Thyroid gland (tissue), 4 donors: ENCODE results near the gene RASSF1. TPM values are rescaled to one million over a fixed set of nuclear protein-coding genes. Genes with fewer than 3 reads are reported as not detected.

Experiments used
- DNase-seq, 2 donors: peaks; one replicate each; pipeline ENCODE4 v3.0.0-alpha.2; 2019
- H3K27ac ChIP-seq, 3 donors: fragments of 200-600 bp; sonication (generic); 1 replicate in 2 of 3; 2 replicates in 1 of 3; pipeline ENCODE4 v1.5.1; 2016 to 2019; ENCODE audit warnings: mild to moderate bottlenecking in 1 of 3, moderate library complexity in 1 of 3
- H3K27me3 ChIP-seq: fragments of 200-600 bp; sonication (generic); one replicate; pipeline ENCODE4 v1.5.1; 2019
- H3K36me3 ChIP-seq, 2 donors: fragments of 200-600 bp; sonication (generic); one replicate each; pipeline ENCODE4 v1.5.1; 2016 to 2019
- H3K4me1 ChIP-seq, 2 donors: fragments of 200-600 bp; sonication (generic); one replicate each; pipeline ENCODE4 v1.5.1; 2017 to 2019
- H3K4me3 ChIP-seq, 3 donors: fragments of 200-600 bp; sonication (generic); replicated peaks in 1 of 3; 1 replicate in 2 of 3; 2 replicates in 1 of 3; pipeline ENCODE4 v1.5.1; 2016; ENCODE audit warnings: mild to moderate bottlenecking in 1 of 3
- H3K9me3 ChIP-seq: fragments of 200-600 bp; sonication (generic); one replicate; pipeline ENCODE4 v1.5.1; 2017
- POLR2A ChIP-seq, 2 donors: fragments of 450-650 bp; IDR thresholded peaks; one replicate each; pipeline ENCODE4 v1.6.1; 2017; ENCODE audit warnings: antibody characterized with exemption in 2 of 2, mild to moderate bottlenecking in 2 of 2, moderate library complexity in 1 of 2
- WGBS, 2 donors: methylation state at CpG; one replicate each; pipeline ENCODE4 v1.1.5; 2017; 5-methylcytosine and 5-hydroxymethylcytosine counted together
- intact Hi-C: fragments of 100-400 bp; cut with DNase I; formaldehyde crosslinking; loops from one replicate; pipeline ENCODE4 v1.15.1; 2023
- total RNA-seq, 4 donors: library from RNA; depleted of rRNA; stranded (reverse); fragments of >200 nt; gene quantifications; one replicate each; pipeline ENCODE4 v1.2.3, GENCODE V29; 2016
- TF ChIP-seq, protein P1 (sequence below), 6 experiments: fragments of 200-600 bp in 3 of 6; fragments of 450-650 bp in 3 of 6; sonication (generic) in 3 of 6; IDR thresholded peaks; one replicate each; pipeline ENCODE4 v1.5.1; 2016 to 2019; ENCODE audit warnings: antibody characterized with exemption in 6 of 6, mild to moderate bottlenecking in 2 of 6, inconsistent platforms in 1 of 6, moderate library complexity in 1 of 6

The RASSF1 gene
- total RNA-seq, 4 donors from 2014 or later: 18.9 to 42.6 (median 24.8) TPM

DNA sequence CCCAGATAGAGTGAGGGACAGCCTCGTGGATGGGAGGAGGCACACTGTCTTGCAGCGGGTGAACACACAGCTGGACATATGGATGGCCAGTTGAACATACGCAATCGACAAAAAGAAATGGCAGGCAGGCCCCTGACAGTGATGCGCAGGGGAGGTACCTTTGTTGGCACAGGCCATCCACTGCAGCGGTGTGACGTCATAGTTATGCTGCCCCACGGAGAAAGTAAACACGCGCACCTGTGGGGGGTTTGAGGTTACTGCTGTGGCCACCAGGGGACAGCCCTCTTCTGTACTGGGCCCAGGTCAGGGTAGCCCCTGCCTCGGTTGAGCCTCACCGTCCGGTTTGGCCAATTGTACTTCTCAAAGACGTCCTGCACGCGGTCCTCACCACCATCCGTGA is 38.1 kb upstream of the RASSF1 start:
- Histone ChIP-seq H3K4me3 (no peak overlapping the region), H3K27ac (no peak overlapping the region), H3K9me3 (no peaks in the 10 kb centered on the region), H3K27me3 (no peaks in the 10 kb centered on the region), H3K36me3 (no peaks in the 10 kb centered on the region), H3K4me1 (no peaks in the 10 kb centered on the region)
- no peak for DNase-seq
- TF ChIP-seq, protein P1, sequence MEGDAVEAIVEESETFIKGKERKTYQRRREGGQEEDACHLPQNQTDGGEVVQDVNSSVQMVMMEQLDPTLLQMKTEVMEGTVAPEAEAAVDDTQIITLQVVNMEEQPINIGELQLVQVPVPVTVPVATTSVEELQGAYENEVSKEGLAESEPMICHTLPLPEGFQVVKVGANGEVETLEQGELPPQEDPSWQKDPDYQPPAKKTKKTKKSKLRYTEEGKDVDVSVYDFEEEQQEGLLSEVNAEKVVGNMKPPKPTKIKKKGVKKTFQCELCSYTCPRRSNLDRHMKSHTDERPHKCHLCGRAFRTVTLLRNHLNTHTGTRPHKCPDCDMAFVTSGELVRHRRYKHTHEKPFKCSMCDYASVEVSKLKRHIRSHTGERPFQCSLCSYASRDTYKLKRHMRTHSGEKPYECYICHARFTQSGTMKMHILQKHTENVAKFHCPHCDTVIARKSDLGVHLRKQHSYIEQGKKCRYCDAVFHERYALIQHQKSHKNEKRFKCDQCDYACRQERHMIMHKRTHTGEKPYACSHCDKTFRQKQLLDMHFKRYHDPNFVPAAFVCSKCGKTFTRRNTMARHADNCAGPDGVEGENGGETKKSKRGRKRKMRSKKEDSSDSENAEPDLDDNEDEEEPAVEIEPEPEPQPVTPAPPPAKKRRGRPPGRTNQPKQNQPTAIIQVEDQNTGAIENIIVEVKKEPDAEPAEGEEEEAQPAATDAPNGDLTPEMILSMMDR (IDR thresholded peaks at IDR 0.05): no peak
- TF ChIP-seq POLR2A (IDR thresholded peaks at IDR 0.05): no peak
- intact Hi-C loops: no loop called here
- WGBS, 2 donors: 91 to 95% methylated on average over 10 to 17 of the region's 17 CpGs

DNA sequence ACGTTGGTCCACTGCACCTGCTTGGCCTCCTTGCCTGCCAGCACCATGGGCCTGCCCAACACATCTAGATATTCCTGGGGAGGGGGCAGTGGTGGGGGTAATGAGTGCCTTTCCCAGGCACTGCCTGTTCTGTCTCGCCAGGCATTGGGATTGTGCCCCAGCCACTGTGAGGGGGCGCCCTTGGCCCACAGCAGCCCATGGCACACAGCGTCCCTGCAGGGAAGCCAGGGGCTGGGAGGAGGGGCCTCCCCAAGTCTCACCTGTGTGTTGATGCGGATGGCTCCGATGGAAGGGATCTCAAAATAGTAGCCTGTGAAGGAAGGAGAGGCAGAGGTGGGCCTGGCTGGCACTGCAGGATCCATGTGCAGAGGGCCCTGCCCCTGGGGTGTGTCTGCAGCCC is 37.4 kb upstream of the RASSF1 start:
- no peak overlapping the region for H3K4me3 ChIP-seq
- no peaks in the 10 kb centered on the region for H3K27me3 ChIP-seq
- no peaks in the 10 kb centered on the region for H3K9me3 ChIP-seq
- H3K27ac ChIP-seq: no peak overlapping the region
- H3K4me1 ChIP-seq: no peaks in the 10 kb centered on the region
- TF ChIP-seq POLR2A (IDR thresholded peaks at IDR 0.05): no peak
- TF ChIP-seq, protein P1 (IDR thresholded peaks at IDR 0.05): no peak
- no peaks in the 10 kb centered on the region for H3K36me3 ChIP-seq
- WGBS, 2 donors: 77 to 92% methylated on average over 2 to 3 of the region's 6 CpGs
- intact Hi-C loops: no loop called here
- no peak for DNase-seq

DNA sequence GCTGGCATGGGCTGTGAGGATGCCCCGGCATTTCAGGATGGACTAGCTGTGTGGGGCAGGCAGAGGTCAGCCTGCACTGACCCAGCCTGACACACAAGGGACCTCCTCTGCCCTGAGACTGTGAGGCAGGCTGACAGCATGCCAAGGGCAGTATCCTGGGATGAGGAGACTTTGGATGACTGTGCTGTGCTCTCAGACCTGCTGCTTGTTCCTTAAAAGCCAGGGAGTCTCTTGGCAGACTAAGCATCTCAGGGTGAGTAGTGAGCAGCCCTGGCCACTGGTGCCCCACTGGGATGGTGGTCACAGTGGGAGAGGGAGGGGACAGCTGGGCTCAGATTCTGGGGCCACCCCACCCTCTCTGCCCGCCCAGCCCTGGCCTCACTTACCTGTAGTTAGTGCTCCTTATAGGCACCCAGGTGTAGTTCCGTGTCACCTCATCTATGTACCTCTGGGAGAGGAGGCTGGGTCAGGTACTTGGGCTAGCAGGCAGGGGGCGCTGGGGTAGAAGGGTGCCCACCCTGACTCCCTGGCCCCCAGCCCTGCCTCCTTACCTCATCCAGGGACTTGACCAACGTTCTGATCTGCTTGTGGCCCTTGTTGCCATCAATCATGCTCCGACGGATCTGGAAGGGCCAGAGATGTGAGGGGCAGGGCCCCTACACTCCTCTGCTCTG is 34.8 kb upstream of the RASSF1 start:
- Histone ChIP-seq H3K27me3 (no peaks in the 10 kb centered on the region), H3K9me3 (no peaks in the 10 kb centered on the region), H3K36me3 (no peaks in the 10 kb centered on the region), H3K4me3 (no peak overlapping the region), H3K4me1 (no peaks in the 10 kb centered on the region), H3K27ac (no peak overlapping the region)
- intact Hi-C loops: no loop called here
- no peak for TF ChIP-seq POLR2A (IDR thresholded peaks at IDR 0.05)
- TF ChIP-seq, protein P1 (IDR thresholded peaks at IDR 0.05): no peak
- WGBS, 2 donors: 72 to 81% methylated on average over 5 to 7 of the region's 7 CpGs
- DNase-seq: no peak

DNA sequence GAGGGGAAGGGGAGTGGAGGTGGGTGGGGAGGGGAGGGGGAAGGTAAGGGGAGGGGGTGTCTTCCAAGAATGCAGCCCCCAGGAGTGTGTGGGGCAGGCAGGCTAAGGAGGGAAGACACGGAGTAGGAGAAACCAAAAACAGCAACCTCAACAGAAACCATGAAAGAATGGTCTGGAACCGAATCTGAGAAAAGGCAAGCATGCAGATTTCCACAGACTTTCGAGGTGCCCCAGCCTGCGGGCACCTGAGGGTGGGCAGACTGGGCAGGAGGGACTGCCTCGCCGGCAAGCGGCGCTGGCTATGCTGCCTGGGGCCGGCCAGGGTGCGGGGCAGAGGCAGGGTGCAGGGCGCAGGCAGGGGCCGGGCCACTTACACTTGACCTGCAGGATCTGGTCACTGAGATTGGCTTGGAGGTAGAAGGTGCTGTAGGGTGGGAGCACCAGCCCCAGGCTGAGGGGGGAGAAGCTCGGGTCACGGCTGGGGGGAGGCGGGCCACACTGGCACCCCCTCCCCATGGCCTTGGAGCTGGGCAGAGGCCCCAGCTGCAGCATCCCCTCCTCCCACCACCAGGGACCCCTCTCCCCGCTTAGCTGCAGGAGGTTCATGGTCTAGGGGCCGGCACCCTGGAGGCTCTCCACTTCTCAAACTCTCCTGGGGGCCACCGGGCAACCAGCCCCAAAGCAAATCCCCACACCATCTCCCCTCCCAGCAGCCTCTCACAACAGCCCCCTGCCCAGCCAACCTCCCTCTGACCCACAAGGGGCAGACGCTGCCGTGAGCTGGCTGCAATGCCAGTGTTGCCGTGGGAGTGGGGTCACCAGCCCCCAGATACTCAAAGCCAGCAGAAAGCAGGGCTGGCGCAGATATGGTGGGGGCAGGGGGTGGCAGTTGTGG is 34.0 kb upstream of the RASSF1 start:
- no peak for TF ChIP-seq POLR2A (IDR thresholded peaks at IDR 0.05)
- TF ChIP-seq, protein P1 (IDR thresholded peaks at IDR 0.05): no peak
- Histone ChIP-seq H3K27me3 (no peaks in the 10 kb centered on the region), H3K4me1 (no peaks in the 10 kb centered on the region), H3K9me3 (no peaks in the 10 kb centered on the region), H3K4me3 (no peak overlapping the region), H3K27ac (no peak overlapping the region), H3K36me3 (no peaks in the 10 kb centered on the region)
- intact Hi-C loops: no loop called here
- 72 to 80% methylated on average over 16 to 19 of the region's 22 CpGs for WGBS, 2 donors
- no peak for DNase-seq
